ENCODE results near the gene HECTD2. TPM values are rescaled to one million over a fixed set of nuclear protein-coding genes. Genes with fewer than 3 reads are reported as not detected.
A peak's percentile ranks its signal among the peaks of the same experiment; 100 is the strongest.
"Not testable (repeated sequence)": the region's sequence is repeated elsewhere in the genome, so short reads cannot be mapped to it uniquely, and the experiment has no call there.

HECTD2 gene
- total RNA-seq, 4 donors from 2014 or later, result 20.6 to 41.9 (median 25.8) TPM

- 71 to 80% methylated on average over 1 to 2 of the region's 2 CpGs for WGBS, 2 donors (ENCODE audit: low coverage in 1 of 2)
Observed at GRCh38 chr10:91367558-91367957, 42.6 kb upstream of the HECTD2 start.

GRCh38 chr10:91369978-91370589, 40.1 kb upstream of the HECTD2 start:
- ATAC-seq, H3K27ac ChIP-seq: not testable (repeated sequence)
- 89 to 96% methylated on average over 4 to 6 of the region's 6 CpGs for WGBS, 2 donors (ENCODE audit: low coverage in 1 of 2)

More at GRCh38 chr10:91367558-91367957, 42.6 kb upstream of the HECTD2 start:
- no peak for ATAC-seq
- Histone ChIP-seq H3K36me3 (no peaks in the 10 kb centered on the region), H3K4me3 (no peak overlapping the region), H3K27ac (no peak overlapping the region), H3K9me3 (peaks cover 0 to under 1% (median 0%) of the 10 kb centered on the region in 3 donors), H3K4me1 (no peaks in the 10 kb centered on the region), H3K27me3 (no peaks in the 10 kb centered on the region)
- TF ChIP-seq CTCF (IDR thresholded peaks at IDR 0.05) (no peak), POLR2A (IDR thresholded peaks at IDR 0.05) (no peak), POLR2AphosphoS5 (IDR thresholded peaks at IDR 0.05) (no peak), EP300 (IDR thresholded peaks at IDR 0.05) (no peak)

GRCh38 chr10:91374052-91374451, 36.1 kb upstream of the HECTD2 start:
- no peaks in the 10 kb centered on the region for H3K36me3 ChIP-seq
- H3K27me3 ChIP-seq, result no peaks in the 10 kb centered on the region
- peaks cover 0 to 33% (median 0%) of the 10 kb centered on the region in 3 donors for H3K9me3 ChIP-seq
- H3K27ac ChIP-seq, result no peak overlapping the region
- no peak for ATAC-seq
- no peak for TF ChIP-seq POLR2AphosphoS5 (IDR thresholded peaks at IDR 0.05)
- no peaks in the 10 kb centered on the region for H3K4me1 ChIP-seq
- no peak overlapping the region for H3K4me3 ChIP-seq

More at GRCh38 chr10:91369978-91370589, 40.1 kb upstream of the HECTD2 start:
- H3K36me3 ChIP-seq, H3K4me1 ChIP-seq, H3K4me3 ChIP-seq, H3K27me3 ChIP-seq: not testable (repeated sequence)
- peak in 3 of 4 experiments; percentile 37 to 53 (median 52) for TF ChIP-seq CTCF (IDR thresholded peaks at IDR 0.05)
- peaks cover 0 to 22% (median 0%) of the 10 kb centered on the region in 3 donors for H3K9me3 ChIP-seq

GRCh38 chr10:91378061-91378460, 32.1 kb upstream of the HECTD2 start:
- no peak overlapping the region for H3K27ac ChIP-seq
- no peak overlapping the region for H3K4me3 ChIP-seq
- H3K36me3 ChIP-seq, result no peaks in the 10 kb centered on the region
- no peaks in the 10 kb centered on the region for H3K27me3 ChIP-seq
- TF ChIP-seq CTCF (IDR thresholded peaks at IDR 0.05) (no peak), EP300 (IDR thresholded peaks at IDR 0.05) (no peak)
- H3K4me1 ChIP-seq, result no peaks in the 10 kb centered on the region
- peaks cover 0 to 31% (median 0%) of the 10 kb centered on the region in 3 donors for H3K9me3 ChIP-seq
- ATAC-seq, result no peak

GRCh38 chr10:91380873-91381256, 29.3 kb upstream of the HECTD2 start:
- Histone ChIP-seq H3K4me3 (no peak overlapping the region), H3K4me1 (no peaks in the 10 kb centered on the region), H3K27ac (no peak overlapping the region), H3K27me3 (no peaks in the 10 kb centered on the region), H3K36me3 (no peaks in the 10 kb centered on the region), H3K9me3 (peaks cover 0 to 3% (median 0%) of the 10 kb centered on the region in 3 donors)
- no peak for TF ChIP-seq CTCF (IDR thresholded peaks at IDR 0.05)
- no peak for TF ChIP-seq EP300 (IDR thresholded peaks at IDR 0.05)
- no peak for TF ChIP-seq POLR2A (IDR thresholded peaks at IDR 0.05)
- 67 to 72% methylated on average over 2 to 3 of the region's 3 CpGs for WGBS, 2 donors (ENCODE audit: low coverage in 1 of 2)
- ATAC-seq, result no peak
